H9 (cell line): ENCODE results near the gene NAT14. TPM values are rescaled to one million over a fixed set of nuclear protein-coding genes. Genes with fewer than 3 reads are reported as not detected.

Source experiments
- DNase-seq: peaks from one replicate; pipeline ENCODE4 v3.0.0-alpha.2; 2017
- H2AFZ ChIP-seq: one replicate; pipeline ENCODE4 v1.6.1; 2013; ENCODE audit warnings: mild to moderate bottlenecking, low read length, control low read depth, moderate library complexity
- H2AK5ac ChIP-seq: 2 replicates; pipeline ENCODE4 v1.6.1; 2013; ENCODE audit warnings: low read length, control low read depth, mixed read lengths; ENCODE audit not compliant: insufficient read length
- H2BK120ac ChIP-seq: one replicate; pipeline ENCODE4 v1.6.1; 2013; ENCODE audit warnings: low read depth, mild to moderate bottlenecking, low read length, control low read depth, inconsistent platforms; ENCODE audit not compliant: poor library complexity, severe bottlenecking
- H2BK12ac ChIP-seq: 2 replicates; pipeline ENCODE4 v1.6.1; 2013; ENCODE audit warnings: low read length, control low read depth, mixed read lengths, low read depth; ENCODE audit not compliant: insufficient read length
- H2BK15ac ChIP-seq: 2 replicates; pipeline ENCODE4 v1.6.1; 2013; ENCODE audit warnings: low read depth, low read length, control low read depth
- H2BK20ac ChIP-seq: one replicate; pipeline ENCODE4 v1.6.1; 2013; ENCODE audit warnings: low read depth, mild to moderate bottlenecking, low read length, control low read depth, inconsistent platforms; ENCODE audit not compliant: poor library complexity, severe bottlenecking
- H2BK5ac ChIP-seq: 2 replicates; pipeline ENCODE4 v1.6.1; 2013; ENCODE audit warnings: low read length, control low read depth, mixed read lengths; ENCODE audit not compliant: insufficient read length
- H3K14ac ChIP-seq: 2 replicates; pipeline ENCODE4 v1.6.1; 2013; ENCODE audit warnings: low read length, control low read depth; ENCODE audit not compliant: insufficient read depth
- H3K18ac ChIP-seq: 2 replicates; pipeline ENCODE4 v1.6.1; 2013; ENCODE audit warnings: low read depth, mild to moderate bottlenecking, mixed read lengths, low read length, control low read depth; ENCODE audit not compliant: insufficient read length
- H3K23ac ChIP-seq: 2 replicates; pipeline ENCODE4 v1.6.1; 2013; ENCODE audit warnings: low read length, control low read depth, mixed read lengths, low read depth; ENCODE audit not compliant: insufficient read length
- H3K23me2 ChIP-seq: 2 replicates; pipeline ENCODE4 v1.6.1; 2013; ENCODE audit warnings: low read depth, mild to moderate bottlenecking, mixed read lengths, low read length, control low read depth; ENCODE audit not compliant: insufficient read length, poor library complexity, severe bottlenecking
- H3K27ac ChIP-seq: 2 replicates; pipeline ENCODE4 v1.5.1; 2013; ENCODE audit warnings: low read length, control low read depth, mixed read lengths, low read depth; ENCODE audit not compliant: insufficient read length
- H3K27me3 ChIP-seq: 2 replicates; pipeline ENCODE4 v1.6.1; 2013; ENCODE audit warnings: low read length, control low read depth, inconsistent platforms; ENCODE audit not compliant: insufficient read depth
- H3K4ac ChIP-seq: 2 replicates; pipeline ENCODE4 v1.6.1; 2013; ENCODE audit warnings: low read depth, mild to moderate bottlenecking, control low read depth, inconsistent platforms, low read length, moderate library complexity
- H3K4me1 ChIP-seq: 2 replicates; pipeline ENCODE4 v1.6.1; 2013; ENCODE audit warnings: low read length, control low read depth, inconsistent platforms; ENCODE audit not compliant: insufficient read depth
- H3K4me2 ChIP-seq: 2 replicates; pipeline ENCODE4 v1.6.1; 2013; ENCODE audit warnings: low read length, control low read depth, mixed read lengths; ENCODE audit not compliant: insufficient read length, insufficient read depth
- H3K56ac ChIP-seq: 2 replicates; pipeline ENCODE4 v1.6.1; 2013; ENCODE audit warnings: low read depth, mild to moderate bottlenecking, mixed read lengths, low read length, control low read depth; ENCODE audit not compliant: insufficient read length
- H3K79me1 ChIP-seq: 2 replicates; pipeline ENCODE4 v1.6.1; 2013; ENCODE audit warnings: low read depth, mild to moderate bottlenecking, moderate library complexity, low read length, control low read depth, inconsistent platforms; ENCODE audit not compliant: insufficient read depth, poor library complexity, severe bottlenecking
- H3K79me2 ChIP-seq: 2 replicates; pipeline ENCODE4 v1.6.1; 2013; ENCODE audit warnings: low read length, control low read depth, inconsistent platforms; ENCODE audit not compliant: insufficient read depth
- H3K9ac ChIP-seq: 2 replicates; pipeline ENCODE4 v1.6.1; 2013; ENCODE audit warnings: low read length, control low read depth, mixed read lengths; ENCODE audit not compliant: insufficient read length; ENCODE audit errors: extremely low read depth
- H3K9me3 ChIP-seq: one replicate; pipeline ENCODE4 v1.6.1; 2013; ENCODE audit warnings: low read depth, low read length, inconsistent platforms; ENCODE audit not compliant: control insufficient read depth
- H3T11ph ChIP-seq: one replicate; pipeline ENCODE4 v1.6.1; 2013; ENCODE audit warnings: mild to moderate bottlenecking, low read length, control low read depth, inconsistent platforms
- H4K20me1 ChIP-seq: one replicate; pipeline ENCODE4 v1.6.1; 2013; ENCODE audit not compliant: control insufficient read depth, insufficient read length, insufficient read depth
- H4K5ac ChIP-seq: 2 replicates; pipeline ENCODE4 v1.6.1; 2013; ENCODE audit warnings: low read depth, mild to moderate bottlenecking, mixed read lengths, low read length, control low read depth; ENCODE audit not compliant: insufficient read length
- H4K8ac ChIP-seq: replicated peaks from 2 replicates; pipeline ENCODE4 v1.6.1; 2013; ENCODE audit warnings: low read length, control low read depth, mixed read lengths, low read depth; ENCODE audit not compliant: insufficient read length
- H4K91ac ChIP-seq: 2 replicates; pipeline ENCODE4 v1.6.1; 2013; ENCODE audit warnings: low read depth, mild to moderate bottlenecking, moderate library complexity, mixed read lengths, low read length, control low read depth; ENCODE audit not compliant: insufficient read length
- H3K27ac Mint-ChIP-seq, 3 experiments: 2 replicates in 2 of 3; 3 replicates in 1 of 3; pipeline ENCODE4 v1.8.0; 2020 to 2021; ENCODE audit warnings: mixed read lengths in 3 of 3, mild to moderate bottlenecking in 1 of 3, moderate library complexity in 1 of 3
- H3K27me3 Mint-ChIP-seq: 2 replicates; pipeline ENCODE4 v1.8.0; 2021; ENCODE audit warnings: low read depth, mild to moderate bottlenecking, moderate library complexity, mixed read lengths
- H3K36me3 Mint-ChIP-seq, 3 experiments: 2 replicates in 2 of 3; 3 replicates in 1 of 3; pipeline ENCODE4 v1.8.0; 2020 to 2021; ENCODE audit warnings: low read depth in 3 of 3, mixed read lengths in 3 of 3; ENCODE audit not compliant: insufficient read depth in 1 of 3
- H3K4me1 Mint-ChIP-seq, 2 experiments: 2 replicates each; pipeline ENCODE4 v1.8.0; 2020; ENCODE audit warnings: mixed read lengths in 2 of 2
- H3K4me3 Mint-ChIP-seq, 2 experiments: 2 replicates in 1 of 2; 3 replicates in 1 of 2; pipeline ENCODE4 v1.8.0; 2020 to 2021; ENCODE audit warnings: mild to moderate bottlenecking in 2 of 2, mixed read lengths in 2 of 2, moderate library complexity in 1 of 2
- H3K9me3 Mint-ChIP-seq, 2 experiments: 2 replicates in 1 of 2; 3 replicates in 1 of 2; pipeline ENCODE4 v1.8.0; 2020; ENCODE audit warnings: mild to moderate bottlenecking in 2 of 2, mixed read lengths in 2 of 2, moderate library complexity in 1 of 2
- CTCF ChIP-seq: fragments of 200-600 bp; sonication (generic); conservative IDR thresholded peaks from 3 replicates; pipeline ENCODE4 v1.8.0; 2021; ENCODE audit warnings: antibody characterized with exemption, mild to moderate bottlenecking
- WGBS: extraction: QIAGEN DNeasy Blood & Tissue Kit; methylation state at CpG from one replicate; pipeline ENCODE4 v1.1.7; 2013; ENCODE audit warnings: missing lambda C conversion rate, low lambda C conversion rate, mixed read lengths; ENCODE audit not compliant: insufficient read length; ENCODE audit errors: extremely low coverage; 5-methylcytosine and 5-hydroxymethylcytosine counted together
- total RNA-seq: library from RNA; stranded (reverse); gene quantifications from 2 replicates; pipeline ENCODE4 v1.2.1, GENCODE V29; 2021

Gene NAT14
- total RNA-seq, 1 experiment from 2014 or later, result 51.2 TPM

GRCh38 chr19:55444646-55445045 is 40.3 kb upstream of the NAT14 start:
- Histone ChIP-seq H3K4me1 (0 out of 2 replicates have a peak, but pooled peaks cover 2% of the 10 kb centered on the region), H3T11ph (no peak overlapping the region), H2BK120ac (no peak overlapping the region), H2AFZ (no peak overlapping the region), H3K23ac (no peak overlapping the region), H4K20me1 (no peaks in the 10 kb centered on the region), H4K8ac (no peak overlapping the region), H3K56ac (no peak overlapping the region), H3K79me2 (no peaks in the 10 kb centered on the region), H4K91ac (no peak overlapping the region), H2BK12ac (no peak overlapping the region), H3K27me3 (peaks cover 56% of the 10 kb centered on the region), H3K4ac (no peak overlapping the region), H2BK20ac (no peak overlapping the region), H3K4me2 (no peak overlapping the region), H3K14ac (no peak overlapping the region), H4K5ac (no peak overlapping the region), H3K9me3 (no peaks in the 10 kb centered on the region), H3K9ac (no peak overlapping the region), H2AK5ac (no peak overlapping the region), H3K18ac (no peak overlapping the region), H3K79me1 (no peaks in the 10 kb centered on the region), H3K23me2 (peaks cover 21% of the 10 kb centered on the region), H3K27ac (no peak overlapping the region), H2BK15ac (no peak overlapping the region), H2BK5ac (no peak overlapping the region)
- Mint-ChIP-seq H3K27me3 (peaks cover 26% of the 10 kb centered on the region), H3K4me1 (peaks cover 13 to 28% of the 10 kb centered on the region in 2 experiments), H3K27ac (no peak overlapping the region), H3K36me3 (no peaks in the 10 kb centered on the region; a peak in 1 of 7 replicates), H3K4me3 (no peak overlapping the region; a peak in 1 of 5 replicates), H3K9me3 (peaks cover 0 to 5% of the 10 kb centered on the region in 2 experiments; a peak in 3 of 5 replicates)
- no peak for DNase-seq
- TF ChIP-seq CTCF, result no peak
- WGBS, result no CpG with 5 or more reads among the region's 11 CpGs
